ENCODE data around the gene MYO1E. TPM values are rescaled to one million over a fixed set of nuclear protein-coding genes. Genes with fewer than 3 reads are reported as not detected.

MYO1E gene
- total RNA-seq, 4 donors from 2014 or later = 23.3 to 99.8 (median 66.5) TPM

- TF ChIP-seq CTCF (IDR thresholded peaks at IDR 0.05) (no peak), POLR2A (IDR thresholded peaks at IDR 0.05) (no peak)
- Histone ChIP-seq H3K27me3 (no peaks in the 10 kb centered on the region), H3K9me3 (no peaks in the 10 kb centered on the region), H3K4me3 (no peak overlapping the region), H3K36me3 (no peaks in the 10 kb centered on the region), H3K4me1 (no peaks in the 10 kb centered on the region), H3K27ac (no peak overlapping the region)
- intact Hi-C loops (cut with DNase I; ENCODE audit: low total_unique reads) = no loop called here
- no peak for DNase-seq
Observed at GRCh38 chr15:59203008-59203407, 169.7 kb downstream of the MYO1E start.

GRCh38 chr15:59200560-59200959 is 172.1 kb downstream of the MYO1E start:
- intact Hi-C loops (cut with DNase I; ENCODE audit: low total_unique reads) = no loop called here
- TF ChIP-seq CTCF (IDR thresholded peaks at IDR 0.05) (no peak), POLR2A (IDR thresholded peaks at IDR 0.05) (no peak)
- Histone ChIP-seq H3K9me3 (no peaks in the 10 kb centered on the region), H3K4me3 (no peak overlapping the region), H3K4me1 (no peaks in the 10 kb centered on the region), H3K27me3 (no peaks in the 10 kb centered on the region), H3K27ac (peak overlapping the region in 1 of 2 donors; percentile 37), H3K36me3 (no peaks in the 10 kb centered on the region)
- no peak for DNase-seq

GRCh38 chr15:59199626-59200465 is 172.8 kb downstream of the MYO1E start:
- Histone ChIP-seq H3K4me3 (no peak overlapping the region), H3K4me1 (no peaks in the 10 kb centered on the region), H3K36me3 (no peaks in the 10 kb centered on the region), H3K27me3 (no peaks in the 10 kb centered on the region), H3K27ac (peak overlapping the region; percentile 7 to 37), H3K9me3 (no peaks in the 10 kb centered on the region)
- TF ChIP-seq CTCF (IDR thresholded peaks at IDR 0.05) (no peak), POLR2A (IDR thresholded peaks at IDR 0.05) (no peak)
- DNase-seq = no peak
- intact Hi-C loops (cut with DNase I; ENCODE audit: low total_unique reads) = no loop called here

GRCh38 chr15:59197454-59197853 is 175.2 kb downstream of the MYO1E start:
- DNase-seq = no peak
- H3K36me3 ChIP-seq = no peaks in the 10 kb centered on the region
- H3K27me3 ChIP-seq = no peaks in the 10 kb centered on the region
- no peaks in the 10 kb centered on the region for H3K4me1 ChIP-seq
- no peak overlapping the region for H3K27ac ChIP-seq
- H3K4me3 ChIP-seq = no peak overlapping the region
- intact Hi-C loops (cut with DNase I; ENCODE audit: low total_unique reads) = no loop called here
- no peaks in the 10 kb centered on the region for H3K9me3 ChIP-seq
- TF ChIP-seq CTCF (IDR thresholded peaks at IDR 0.05) (no peak), POLR2A (IDR thresholded peaks at IDR 0.05) (no peak)

- intact Hi-C loops (cut with DNase I; ENCODE audit: low total_unique reads) = no loop called here
- TF ChIP-seq POLR2A (IDR thresholded peaks at IDR 0.05) (no peak), CTCF (IDR thresholded peaks at IDR 0.05) (no peak)
- Histone ChIP-seq H3K4me3 (no peak overlapping the region), H3K4me1 (no peaks in the 10 kb centered on the region), H3K9me3 (no peaks in the 10 kb centered on the region), H3K36me3 (no peaks in the 10 kb centered on the region), H3K27ac (no peak overlapping the region), H3K27me3 (no peaks in the 10 kb centered on the region)
- DNase-seq = no peak
Observed at GRCh38 chr15:59196416-59196815, 176.3 kb downstream of the MYO1E start.

All from uterus (tissue), 4 donors.